8988T (cell line): ENCODE data around the gene C2CD2.
A peak's percentile ranks its signal among the peaks of the same experiment; 100 is the strongest.
"Not testable (repeated sequence)": the region's sequence is repeated elsewhere in the genome, so short reads cannot be mapped to it uniquely, and the experiment has no call there.

Source experiments
- DNase-seq: peaks from one replicate; pipeline ENCODE4 v3.0.0; 2011

The C2CD2 gene

GRCh38 chr21:41953831-41954653 lies at the start of gene C2CD2:
Gene C2CD2 (minus strand): TSS chr21:41954018. CDS start chr21:41953648, 370 bp downstream.
- DNase-seq, result peak; percentile 79

- no peak for DNase-seq
Observed at GRCh38 chr21:42003051-42003461, 49.2 kb upstream of the C2CD2 start.

GRCh38 chr21:42002421-42002958 lies 48.7 kb upstream of the C2CD2 start:
- DNase-seq, result no peak

GRCh38 chr21:42001781-42002180 lies 48.0 kb upstream of the C2CD2 start:
- no peak for DNase-seq

- DNase-seq, result no peak
Observed at GRCh38 chr21:42000908-42001307, 47.1 kb upstream of the C2CD2 start.

- no peak for DNase-seq
Observed at GRCh38 chr21:41997657-41998056, 43.8 kb upstream of the C2CD2 start.

GRCh38 chr21:41995577-41995976 lies 41.8 kb upstream of the C2CD2 start:
- no peak for DNase-seq

GRCh38 chr21:41994613-41995012 lies 40.8 kb upstream of the C2CD2 start:
- not testable (repeated sequence) for DNase-seq

GRCh38 chr21:41993744-41994143 lies 39.9 kb upstream of the C2CD2 start:
- no peak for DNase-seq

GRCh38 chr21:41992576-41992975 lies 38.8 kb upstream of the C2CD2 start:
- no peak for DNase-seq

- no peak for DNase-seq
Observed at GRCh38 chr21:41991659-41992058, 37.8 kb upstream of the C2CD2 start.

GRCh38 chr21:41989698-41990097 lies 35.9 kb upstream of the C2CD2 start:
- no peak for DNase-seq

GRCh38 chr21:41987310-41987709 lies 33.5 kb upstream of the C2CD2 start:
- no peak for DNase-seq

GRCh38 chr21:41985662-41986416 lies 32.0 kb upstream of the C2CD2 start:
- no peak for DNase-seq

GRCh38 chr21:41983229-41983628 lies 29.4 kb upstream of the C2CD2 start:
- no peak for DNase-seq

GRCh38 chr21:41980561-41980960 lies 26.7 kb upstream of the C2CD2 start:
- DNase-seq, result no peak

- DNase-seq, result no peak
Observed at GRCh38 chr21:41979751-41980369, 26.0 kb upstream of the C2CD2 start.

- DNase-seq, result no peak
Observed at GRCh38 chr21:41979335-41979734, 25.5 kb upstream of the C2CD2 start.

- DNase-seq, result no peak
Observed at GRCh38 chr21:41977034-41977950, 23.5 kb upstream of the C2CD2 start.

GRCh38 chr21:41976611-41977010 lies 22.8 kb upstream of the C2CD2 start:
- DNase-seq, result no peak

GRCh38 chr21:41975391-41976272 lies 21.8 kb upstream of the C2CD2 start:
- DNase-seq, result no peak
